SK-N-SH treated with all-trans-retinoic acid at 6 μM for 48 hours (cell line): ENCODE measurements around the gene RMND5A.

Experiments
- ATAC-seq: fragments of 200-7000 bp; cut with Tn5 transposase; 3 replicates; pipeline ENCODE4 v1.9.1; 2020; ENCODE audit warnings: mild to moderate bottlenecking, moderate library complexity
- ARNTL ChIP-seq: fragments of 450-650 bp; formaldehyde crosslinking; IDR thresholded peaks from 2 replicates; pipeline ENCODE4 v1.5.0; 2020; ENCODE audit warnings: low read depth, mild to moderate bottlenecking, moderate library complexity, borderline replicate concordance
- BACH2 ChIP-seq: fragments of 250-450 bp; sonication (Bioruptor Pico); IDR thresholded peaks from 2 replicates; pipeline ENCODE4 v1.9.0; 2021; ENCODE audit warnings: mild to moderate bottlenecking, borderline replicate concordance
- CSDC2 ChIP-seq: fragments of 250-450 bp; sonication (Bioruptor Pico); IDR thresholded peaks from 2 replicates; pipeline ENCODE4 v1.5.0; 2020; ENCODE audit warnings: mild to moderate bottlenecking, moderate library complexity
- ESRRG ChIP-seq: fragments of 250-450 bp; sonication (Bioruptor Pico); IDR thresholded peaks from 2 replicates; pipeline ENCODE4 v1.6.1; 2021; ENCODE audit warnings: mild to moderate bottlenecking
- GLIS3 ChIP-seq: fragments of 250-450 bp; sonication (Bioruptor Pico); IDR thresholded peaks from 2 replicates; pipeline ENCODE4 v1.5.0; 2020; ENCODE audit warnings: mild to moderate bottlenecking, moderate library complexity
- ISL1 ChIP-seq: fragments of 250-450 bp; sonication (Bioruptor Pico); IDR thresholded peaks from 2 replicates; pipeline ENCODE4 v2.1.2; 2022; ENCODE audit warnings: mild to moderate bottlenecking, moderate library complexity
- OSR1 ChIP-seq: fragments of 250-450 bp; sonication (Bioruptor Pico); IDR thresholded peaks from 2 replicates; pipeline ENCODE4 v1.8.0; 2022; ENCODE audit warnings: moderate library complexity, mild to moderate bottlenecking, inconsistent platforms
- PPARA ChIP-seq: fragments of 250-450 bp; sonication (Bioruptor Pico); IDR thresholded peaks from 2 replicates; pipeline ENCODE4 v1.5.0; 2020; ENCODE audit warnings: mild to moderate bottlenecking, borderline replicate concordance
- RARB ChIP-seq: fragments of 250-450 bp; sonication (Bioruptor Pico); IDR thresholded peaks from 2 replicates; pipeline ENCODE4 v1.8.0; 2021; ENCODE audit warnings: mild to moderate bottlenecking, moderate library complexity
- SNAI2 ChIP-seq: fragments of 250-450 bp; sonication (Bioruptor Pico); IDR thresholded peaks from 2 replicates; pipeline ENCODE4 v1.5.0; 2020; ENCODE audit warnings: mild to moderate bottlenecking, moderate library complexity
- TCF4 ChIP-seq: fragments of 250-450 bp; sonication (Bioruptor Pico); IDR thresholded peaks from 2 replicates; pipeline ENCODE4 v1.8.0; 2021; ENCODE audit warnings: mild to moderate bottlenecking, moderate library complexity, borderline replicate concordance
- TOX ChIP-seq: fragments of 250-450 bp; sonication (Bioruptor Pico); IDR thresholded peaks from 2 replicates; pipeline ENCODE4 v1.8.0; 2021; ENCODE audit warnings: mild to moderate bottlenecking, moderate library complexity, borderline replicate concordance
- ZFP3 ChIP-seq: fragments of 250-450 bp; sonication (Bioruptor Pico); IDR thresholded peaks from 2 replicates; pipeline ENCODE4 v1.5.0; 2020; ENCODE audit warnings: mild to moderate bottlenecking, moderate library complexity
- ZNF565 ChIP-seq: fragments of 450-650 bp; formaldehyde crosslinking; conservative IDR thresholded peaks from 2 replicates; pipeline ENCODE4 v1.5.0; 2020; ENCODE audit warnings: low read depth, mild to moderate bottlenecking, moderate library complexity
- ZNF70 ChIP-seq: fragments of 450-650 bp; formaldehyde crosslinking; IDR thresholded peaks from 2 replicates; pipeline ENCODE4 v1.5.0; 2020; ENCODE audit warnings: mild to moderate bottlenecking, moderate library complexity
- ZNF8 ChIP-seq: fragments of 450-650 bp; formaldehyde crosslinking; IDR thresholded peaks from 2 replicates; pipeline ENCODE4 v1.5.0; 2020; ENCODE audit warnings: mild to moderate bottlenecking, moderate library complexity
- TF ChIP-seq, protein P1 (sequence below): fragments of 250-450 bp; sonication (Bioruptor Pico); IDR thresholded peaks from 2 replicates; pipeline ENCODE4 v1.5.0; 2020; ENCODE audit warnings: mild to moderate bottlenecking, moderate library complexity
- TF ChIP-seq, protein P2 (sequence below): fragments of 250-450 bp; sonication (Bioruptor Pico); IDR thresholded peaks from 2 replicates; pipeline ENCODE4 v1.8.0; 2020; ENCODE audit warnings: mild to moderate bottlenecking, moderate library complexity, borderline replicate concordance
- TF ChIP-seq, protein P3 (sequence below): fragments of 250-450 bp; sonication (Bioruptor Pico); IDR thresholded peaks from 2 replicates; pipeline ENCODE4 v1.8.0; 2021; ENCODE audit warnings: low read depth, mild to moderate bottlenecking, moderate library complexity, borderline replicate concordance
- TF ChIP-seq, protein P4 (sequence below): fragments of 250-450 bp; sonication (Bioruptor Pico); IDR thresholded peaks from 2 replicates; pipeline ENCODE4 v1.5.1; 2020; ENCODE audit warnings: low read depth, mild to moderate bottlenecking, moderate library complexity
- TF ChIP-seq, protein P5 (sequence below): fragments of 250-450 bp; sonication (Bioruptor Pico); IDR thresholded peaks from 2 replicates; pipeline ENCODE4 v1.5.1; 2021; ENCODE audit warnings: mild to moderate bottlenecking, moderate library complexity

RMND5A gene

DNA sequence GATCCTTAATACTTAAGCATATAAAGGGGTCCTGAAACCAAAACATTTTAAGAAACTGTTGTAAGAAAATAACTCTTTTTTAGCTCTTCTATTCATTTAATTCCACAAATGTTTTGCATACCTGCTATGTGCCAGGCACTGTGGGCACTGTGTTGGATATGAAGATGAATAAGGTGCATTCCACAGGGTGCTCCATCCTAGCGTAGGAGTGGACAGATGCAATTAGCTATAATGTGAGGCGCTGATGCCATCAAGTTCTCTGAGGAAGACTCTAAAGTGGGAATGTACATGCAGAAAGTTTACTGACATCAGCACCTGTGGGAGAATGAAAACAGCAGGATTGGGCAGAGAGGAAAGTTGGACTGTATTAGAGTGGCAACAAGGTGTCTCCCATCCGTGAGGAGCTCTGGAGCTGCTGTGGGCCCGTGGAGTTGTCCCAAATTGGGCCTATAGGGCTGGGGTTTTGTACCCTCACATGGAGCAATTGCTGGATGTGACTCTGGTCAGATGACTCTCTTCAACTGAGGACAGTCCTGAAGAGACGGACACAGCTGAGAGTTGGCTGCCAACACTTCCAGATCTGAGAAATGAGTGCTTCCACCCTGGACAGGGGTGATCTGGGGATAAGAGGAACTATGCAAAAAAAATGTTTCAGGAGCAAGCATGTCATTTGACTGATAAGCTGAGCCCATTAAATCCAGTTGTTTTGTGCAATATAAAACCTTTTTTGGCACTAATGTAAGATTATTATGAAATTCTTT lies 48.3 kb downstream of the RMND5A start:
- no peak for ATAC-seq
- no peak for TF ChIP-seq BACH2
- TF ChIP-seq ARNTL (CRISPR knock-in tag): no peak
- TF ChIP-seq, protein P1, sequence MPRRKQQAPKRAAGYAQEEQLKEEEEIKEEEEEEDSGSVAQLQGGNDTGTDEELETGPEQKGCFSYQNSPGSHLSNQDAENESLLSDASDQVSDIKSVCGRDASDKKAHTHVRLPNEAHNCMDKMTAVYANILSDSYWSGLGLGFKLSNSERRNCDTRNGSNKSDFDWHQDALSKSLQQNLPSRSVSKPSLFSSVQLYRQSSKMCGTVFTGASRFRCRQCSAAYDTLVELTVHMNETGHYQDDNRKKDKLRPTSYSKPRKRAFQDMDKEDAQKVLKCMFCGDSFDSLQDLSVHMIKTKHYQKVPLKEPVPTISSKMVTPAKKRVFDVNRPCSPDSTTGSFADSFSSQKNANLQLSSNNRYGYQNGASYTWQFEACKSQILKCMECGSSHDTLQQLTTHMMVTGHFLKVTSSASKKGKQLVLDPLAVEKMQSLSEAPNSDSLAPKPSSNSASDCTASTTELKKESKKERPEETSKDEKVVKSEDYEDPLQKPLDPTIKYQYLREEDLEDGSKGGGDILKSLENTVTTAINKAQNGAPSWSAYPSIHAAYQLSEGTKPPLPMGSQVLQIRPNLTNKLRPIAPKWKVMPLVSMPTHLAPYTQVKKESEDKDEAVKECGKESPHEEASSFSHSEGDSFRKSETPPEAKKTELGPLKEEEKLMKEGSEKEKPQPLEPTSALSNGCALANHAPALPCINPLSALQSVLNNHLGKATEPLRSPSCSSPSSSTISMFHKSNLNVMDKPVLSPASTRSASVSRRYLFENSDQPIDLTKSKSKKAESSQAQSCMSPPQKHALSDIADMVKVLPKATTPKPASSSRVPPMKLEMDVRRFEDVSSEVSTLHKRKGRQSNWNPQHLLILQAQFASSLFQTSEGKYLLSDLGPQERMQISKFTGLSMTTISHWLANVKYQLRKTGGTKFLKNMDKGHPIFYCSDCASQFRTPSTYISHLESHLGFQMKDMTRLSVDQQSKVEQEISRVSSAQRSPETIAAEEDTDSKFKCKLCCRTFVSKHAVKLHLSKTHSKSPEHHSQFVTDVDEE (CRISPR knock-in tag): no peak
- TF ChIP-seq TOX (CRISPR knock-in tag): no peak
- no peak for TF ChIP-seq TCF4
- TF ChIP-seq, protein P2, sequence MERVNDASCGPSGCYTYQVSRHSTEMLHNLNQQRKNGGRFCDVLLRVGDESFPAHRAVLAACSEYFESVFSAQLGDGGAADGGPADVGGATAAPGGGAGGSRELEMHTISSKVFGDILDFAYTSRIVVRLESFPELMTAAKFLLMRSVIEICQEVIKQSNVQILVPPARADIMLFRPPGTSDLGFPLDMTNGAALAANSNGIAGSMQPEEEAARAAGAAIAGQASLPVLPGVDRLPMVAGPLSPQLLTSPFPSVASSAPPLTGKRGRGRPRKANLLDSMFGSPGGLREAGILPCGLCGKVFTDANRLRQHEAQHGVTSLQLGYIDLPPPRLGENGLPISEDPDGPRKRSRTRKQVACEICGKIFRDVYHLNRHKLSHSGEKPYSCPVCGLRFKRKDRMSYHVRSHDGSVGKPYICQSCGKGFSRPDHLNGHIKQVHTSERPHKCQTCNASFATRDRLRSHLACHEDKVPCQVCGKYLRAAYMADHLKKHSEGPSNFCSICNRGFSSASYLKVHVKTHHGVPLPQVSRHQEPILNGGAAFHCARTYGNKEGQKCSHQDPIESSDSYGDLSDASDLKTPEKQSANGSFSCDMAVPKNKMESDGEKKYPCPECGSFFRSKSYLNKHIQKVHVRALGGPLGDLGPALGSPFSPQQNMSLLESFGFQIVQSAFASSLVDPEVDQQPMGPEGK (CRISPR knock-in tag): no peak
- no peak for TF ChIP-seq ZNF565
- TF ChIP-seq, protein P3, sequence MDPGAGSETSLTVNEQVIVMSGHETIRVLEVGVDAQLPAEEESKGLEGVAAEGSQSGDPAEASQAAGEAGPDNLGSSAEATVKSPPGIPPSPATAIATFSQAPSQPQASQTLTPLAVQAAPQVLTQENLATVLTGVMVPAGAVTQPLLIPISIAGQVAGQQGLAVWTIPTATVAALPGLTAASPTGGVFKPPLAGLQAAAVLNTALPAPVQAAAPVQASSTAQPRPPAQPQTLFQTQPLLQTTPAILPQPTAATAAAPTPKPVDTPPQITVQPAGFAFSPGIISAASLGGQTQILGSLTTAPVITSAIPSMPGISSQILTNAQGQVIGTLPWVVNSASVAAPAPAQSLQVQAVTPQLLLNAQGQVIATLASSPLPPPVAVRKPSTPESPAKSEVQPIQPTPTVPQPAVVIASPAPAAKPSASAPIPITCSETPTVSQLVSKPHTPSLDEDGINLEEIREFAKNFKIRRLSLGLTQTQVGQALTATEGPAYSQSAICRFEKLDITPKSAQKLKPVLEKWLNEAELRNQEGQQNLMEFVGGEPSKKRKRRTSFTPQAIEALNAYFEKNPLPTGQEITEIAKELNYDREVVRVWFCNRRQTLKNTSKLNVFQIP (CRISPR knock-in tag): no peak
- TF ChIP-seq ISL1 (CRISPR knock-in tag): no peak
- TF ChIP-seq ZFP3 (CRISPR knock-in tag): no peak

DNA sequence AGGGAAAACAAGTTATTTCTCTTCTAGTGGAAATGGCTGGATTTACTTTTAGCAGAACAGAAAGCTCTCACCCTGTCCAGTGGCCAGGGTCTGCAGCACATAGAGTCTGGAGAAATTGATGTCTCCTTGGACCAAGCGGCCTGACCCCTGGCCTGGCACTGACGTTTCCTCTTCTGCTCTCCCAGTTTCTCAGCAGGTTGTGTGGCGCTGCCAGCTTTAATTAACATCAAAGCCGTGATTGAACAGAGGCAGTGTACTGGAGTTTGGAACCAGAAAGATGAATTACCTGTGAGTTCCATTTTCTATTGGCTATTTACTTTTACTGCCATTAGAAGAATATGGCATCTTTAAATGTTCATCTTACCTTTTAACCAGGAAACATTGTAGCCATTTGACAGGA lies 49.7 kb downstream of the RMND5A start:
- ATAC-seq: no peak
- TF ChIP-seq ISL1 (CRISPR knock-in tag): no peak
- TF ChIP-seq BACH2: no peak
- no peak for TF ChIP-seq TOX (CRISPR knock-in tag)
- TF ChIP-seq OSR1 (CRISPR knock-in tag): no peak
- TF ChIP-seq RARB (CRISPR knock-in tag): no peak
- TF ChIP-seq, protein P2 (CRISPR knock-in tag): no peak

DNA sequence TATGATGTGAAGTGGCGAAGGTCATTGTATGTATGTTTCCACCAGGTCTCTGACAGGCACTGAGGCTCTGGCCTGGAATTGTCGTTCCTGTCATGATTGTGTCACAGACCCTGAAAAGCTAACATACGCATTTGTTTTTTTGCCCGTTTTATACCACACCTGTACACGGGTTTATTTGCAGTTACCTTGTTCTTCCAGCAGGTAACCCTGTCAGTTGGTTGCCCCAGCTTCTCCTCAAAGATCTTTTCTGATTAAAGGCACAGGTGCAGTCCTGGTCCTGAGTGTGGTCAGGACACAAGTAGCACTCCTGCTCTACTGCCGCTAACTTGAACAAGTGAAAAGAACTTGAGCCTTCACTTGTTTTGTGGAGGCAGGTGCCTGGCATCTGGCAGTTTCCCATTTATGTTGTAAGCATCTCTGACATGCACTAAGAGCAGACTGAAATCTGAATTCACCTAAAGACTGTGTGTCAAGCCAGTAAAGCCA lies 50.8 kb downstream of the RMND5A start:
- no peak for ATAC-seq
- no peak for TF ChIP-seq ESRRG
- no peak for TF ChIP-seq ZNF8 (CRISPR knock-in tag)

DNA sequence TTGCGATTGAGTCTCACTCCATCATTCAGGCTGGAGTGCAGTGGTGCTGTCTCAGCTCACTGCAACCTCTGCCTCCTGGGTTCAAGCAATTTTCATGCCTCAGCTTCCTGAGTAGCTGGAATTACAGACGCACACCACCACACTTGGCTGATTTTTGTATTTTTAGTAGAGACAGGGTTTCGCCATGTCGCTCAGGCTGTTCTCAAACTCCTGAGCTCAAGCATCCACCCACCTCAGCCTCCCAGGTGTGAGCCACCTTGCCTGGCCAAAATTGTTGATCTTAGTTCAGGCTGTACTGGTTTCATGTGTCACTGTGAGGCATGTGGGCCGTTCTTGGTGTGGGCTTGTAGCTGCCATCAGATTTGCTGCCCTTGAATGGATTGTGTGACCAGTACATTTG lies 52.5 kb downstream of the RMND5A start:
- no peak for ATAC-seq
- TF ChIP-seq OSR1 (CRISPR knock-in tag) (no peak), PPARA (no peak), ZNF70 (CRISPR knock-in tag) (no peak), BACH2 (no peak), SNAI2 (CRISPR knock-in tag) (no peak), ARNTL (CRISPR knock-in tag) (no peak), GLIS3 (CRISPR knock-in tag) (no peak), ZNF565 (no peak), CSDC2 (CRISPR knock-in tag) (no peak)
- TF ChIP-seq, protein P4, sequence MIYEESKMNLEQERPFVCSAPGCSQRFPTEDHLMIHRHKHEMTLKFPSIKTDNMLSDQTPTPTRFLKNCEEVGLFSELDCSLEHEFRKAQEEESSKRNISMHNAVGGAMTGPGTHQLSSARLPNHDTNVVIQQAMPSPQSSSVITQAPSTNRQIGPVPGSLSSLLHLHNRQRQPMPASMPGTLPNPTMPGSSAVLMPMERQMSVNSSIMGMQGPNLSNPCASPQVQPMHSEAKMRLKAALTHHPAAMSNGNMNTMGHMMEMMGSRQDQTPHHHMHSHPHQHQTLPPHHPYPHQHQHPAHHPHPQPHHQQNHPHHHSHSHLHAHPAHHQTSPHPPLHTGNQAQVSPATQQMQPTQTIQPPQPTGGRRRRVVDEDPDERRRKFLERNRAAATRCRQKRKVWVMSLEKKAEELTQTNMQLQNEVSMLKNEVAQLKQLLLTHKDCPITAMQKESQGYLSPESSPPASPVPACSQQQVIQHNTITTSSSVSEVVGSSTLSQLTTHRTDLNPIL (CRISPR knock-in tag): no peak
- TF ChIP-seq, protein P5, sequence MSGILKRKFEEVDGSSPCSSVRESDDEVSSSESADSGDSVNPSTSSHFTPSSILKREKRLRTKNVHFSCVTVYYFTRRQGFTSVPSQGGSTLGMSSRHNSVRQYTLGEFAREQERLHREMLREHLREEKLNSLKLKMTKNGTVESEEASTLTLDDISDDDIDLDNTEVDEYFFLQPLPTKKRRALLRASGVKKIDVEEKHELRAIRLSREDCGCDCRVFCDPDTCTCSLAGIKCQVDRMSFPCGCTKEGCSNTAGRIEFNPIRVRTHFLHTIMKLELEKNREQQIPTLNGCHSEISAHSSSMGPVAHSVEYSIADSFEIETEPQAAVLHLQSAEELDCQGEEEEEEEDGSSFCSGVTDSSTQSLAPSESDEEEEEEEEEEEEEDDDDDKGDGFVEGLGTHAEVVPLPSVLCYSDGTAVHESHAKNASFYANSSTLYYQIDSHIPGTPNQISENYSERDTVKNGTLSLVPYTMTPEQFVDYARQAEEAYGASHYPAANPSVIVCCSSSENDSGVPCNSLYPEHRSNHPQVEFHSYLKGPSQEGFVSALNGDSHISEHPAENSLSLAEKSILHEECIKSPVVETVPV (CRISPR knock-in tag): no peak
- TF ChIP-seq, protein P3 (CRISPR knock-in tag): no peak
